Measurements from ENCODE around the gene RPS28.

Gene RPS28

DNA sequence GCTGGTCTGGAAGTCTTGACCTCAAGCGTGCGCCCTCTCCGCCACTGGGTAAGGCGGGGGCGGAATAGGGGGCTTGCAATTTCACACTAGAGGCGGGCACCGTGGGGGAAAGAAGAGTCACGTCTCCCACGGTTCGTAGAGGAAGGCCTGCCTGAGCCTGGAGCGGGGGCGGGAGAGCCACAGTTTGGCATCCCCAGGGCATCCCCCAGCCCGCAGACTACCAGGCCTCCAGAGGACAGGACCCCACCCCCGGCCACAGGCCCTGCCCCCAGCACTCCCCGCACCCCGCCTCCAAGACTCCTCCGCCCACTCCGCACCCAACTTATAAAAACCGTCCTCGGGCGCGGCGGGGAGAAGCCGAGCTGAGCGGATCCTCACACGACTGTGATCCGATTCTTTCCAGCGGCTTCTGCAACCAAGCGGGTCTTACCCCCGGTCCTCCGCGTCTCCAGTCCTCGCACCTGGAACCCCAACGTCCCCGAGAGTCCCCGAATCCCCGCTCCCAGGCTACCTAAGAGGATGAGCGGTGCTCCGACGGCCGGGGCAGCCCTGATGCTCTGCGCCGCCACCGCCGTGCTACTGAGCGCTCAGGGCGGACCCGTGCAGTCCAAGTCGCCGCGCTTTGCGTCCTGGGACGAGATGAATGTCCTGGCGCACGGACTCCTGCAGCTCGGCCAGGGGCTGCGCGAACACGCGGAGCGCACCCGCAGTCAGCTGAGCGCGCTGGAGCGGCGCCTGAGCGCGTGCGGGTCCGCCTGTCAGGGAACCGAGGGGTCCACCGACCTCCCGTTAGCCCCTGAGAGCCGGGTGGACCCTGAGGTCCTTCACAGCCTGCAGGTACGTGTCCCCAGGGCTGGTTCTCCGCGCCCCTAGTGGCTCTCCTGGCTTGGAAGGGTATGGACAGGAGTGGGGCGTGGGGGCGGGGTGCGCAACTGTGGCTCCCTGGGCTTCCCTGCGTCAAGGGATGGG lies 42.8 kb downstream of the RPS28 start, which contains the start of gene ANGPTL4:
TSS of gene ANGPTL4 (plus strand) at position 353 of the 969 bp plus-strand sequence. CDS start at position 520, 167 bp downstream.
- Histone ChIP-seq H3K27me3 (ENCODE audit: control insufficient read depth, insufficient read depth, low read length) (peaks cover 37% of the 10 kb centered on the region), H3K9me3 (ENCODE audit: control insufficient read depth, insufficient read depth, low read depth, low read length) (no peaks in the 10 kb centered on the region), H3K9ac (ENCODE audit: low read length) (peak within 1 kb of the TSS; percentile 64), H3K27ac (ENCODE audit: low read depth, low read length) (no peak within 1 kb of the TSS), H3K4me1 (ENCODE audit: control insufficient read depth, insufficient read depth, low read length) (peaks cover 28% of the 10 kb centered on the region), H3K4me3 (ENCODE audit: low read depth, low read length) (peak within 1 kb of the TSS; percentile 68), H3K36me3 (ENCODE audit: control insufficient read depth, insufficient read depth, low read length) (no peaks in the 10 kb centered on the region)

DNA sequence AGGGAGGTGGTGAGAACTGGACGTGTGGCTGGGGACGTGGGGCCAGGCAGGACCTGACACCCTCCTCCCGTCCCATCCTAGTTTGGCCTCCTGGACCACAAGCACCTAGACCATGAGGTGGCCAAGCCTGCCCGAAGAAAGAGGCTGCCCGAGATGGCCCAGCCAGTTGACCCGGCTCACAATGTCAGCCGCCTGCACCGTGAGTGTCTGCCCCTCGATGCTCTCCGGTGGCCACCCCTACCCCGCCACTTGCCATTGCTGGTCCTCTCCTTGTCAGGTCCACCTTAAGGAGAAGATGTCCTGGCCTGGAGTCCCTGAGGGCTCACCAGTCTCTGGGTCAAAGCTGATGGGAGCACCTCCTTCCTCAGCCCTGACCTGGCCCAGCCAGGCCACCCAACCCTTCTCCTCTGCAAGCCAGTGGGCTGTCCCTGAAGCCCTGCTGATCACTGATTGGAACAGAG lies 44.9 kb downstream of the RPS28 start:
- Histone ChIP-seq H3K27me3 (ENCODE audit: control insufficient read depth, insufficient read depth, low read length) (peaks cover 37% of the 10 kb centered on the region), H3K27ac (ENCODE audit: low read depth, low read length) (no peak overlapping the region), H3K9ac (ENCODE audit: low read length) (no peak overlapping the region), H3K4me1 (ENCODE audit: control insufficient read depth, insufficient read depth, low read length) (peaks cover 28% of the 10 kb centered on the region), H3K36me3 (ENCODE audit: control insufficient read depth, insufficient read depth, low read length) (peaks cover 1% of the 10 kb centered on the region; the same call in 1 of the 2 replicates), H3K9me3 (ENCODE audit: control insufficient read depth, insufficient read depth, low read depth, low read length) (no peaks in the 10 kb centered on the region), H3K4me3 (ENCODE audit: low read depth, low read length) (no peak overlapping the region)

DNA sequence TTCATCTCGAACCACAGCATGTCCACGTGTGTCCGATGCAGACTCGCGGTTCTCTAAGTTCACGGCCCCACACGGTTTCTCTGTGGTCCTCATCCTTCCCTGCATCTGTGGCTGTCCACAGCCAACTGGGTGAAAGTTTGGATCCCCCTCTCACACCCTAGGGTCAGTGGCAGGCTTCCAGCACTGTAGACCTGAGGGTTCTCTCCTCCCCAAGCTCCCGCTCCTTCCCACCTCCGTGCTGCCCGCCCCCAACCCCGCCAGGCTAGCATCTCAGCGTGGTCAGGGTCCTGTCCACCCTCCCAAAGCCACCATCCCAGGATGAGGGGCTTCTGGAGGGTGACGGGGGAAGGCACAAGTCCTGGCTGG lies 45.6 kb downstream of the RPS28 start:
- peak overlapping the region; percentile 40 for H3K9ac ChIP-seq (ENCODE audit: low read length)
- H3K4me1 ChIP-seq (ENCODE audit: control insufficient read depth, insufficient read depth, low read length), result peaks cover 31% of the 10 kb centered on the region
- H3K4me3 ChIP-seq (ENCODE audit: low read depth, low read length), result peak overlapping the region; percentile 44; the same call in 1 of the 2 replicates
- peak overlapping the region; percentile 66; the same call in 1 of the 2 replicates for H3K27ac ChIP-seq (ENCODE audit: low read depth, low read length)
- peaks cover 5% of the 10 kb centered on the region; the same call in 1 of the 2 replicates for H3K36me3 ChIP-seq (ENCODE audit: control insufficient read depth, insufficient read depth, low read length)
- no peaks in the 10 kb centered on the region for H3K9me3 ChIP-seq (ENCODE audit: control insufficient read depth, insufficient read depth, low read depth, low read length)
- peaks cover 33% of the 10 kb centered on the region for H3K27me3 ChIP-seq (ENCODE audit: control insufficient read depth, insufficient read depth, low read length)

DNA sequence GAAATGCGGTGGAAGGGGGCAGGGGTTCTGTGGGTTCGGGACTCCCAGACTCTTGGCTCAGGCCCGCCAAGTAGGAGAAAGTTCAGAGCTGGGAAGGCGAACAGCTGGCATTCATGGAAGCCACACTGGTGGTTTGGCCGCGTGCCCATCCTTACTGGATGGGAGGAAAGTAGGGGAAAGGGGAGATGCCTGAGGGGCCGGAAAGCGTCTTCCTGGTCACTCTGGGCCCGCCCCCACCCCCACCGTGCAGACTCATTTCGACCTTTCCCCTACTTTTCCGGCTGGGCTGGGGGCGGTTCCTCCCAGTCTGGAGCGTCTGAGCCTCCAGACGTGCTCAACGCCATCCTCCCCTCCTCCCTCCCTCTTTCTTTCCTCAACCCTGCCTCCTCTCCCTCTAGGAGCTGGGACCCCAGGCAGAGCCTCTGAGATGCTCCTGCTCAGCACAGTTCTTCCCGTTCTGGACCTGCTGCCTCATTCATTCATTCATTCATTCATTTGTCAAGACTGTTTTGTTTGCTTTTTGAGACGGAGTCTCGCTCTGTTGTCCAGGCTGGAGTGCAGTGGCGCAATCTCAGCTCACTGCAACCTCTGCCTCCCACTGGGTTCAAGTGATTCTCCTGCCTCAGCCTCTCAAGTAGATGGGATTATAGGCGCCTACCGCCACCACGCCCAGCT lies 46.2 kb downstream of the RPS28 start:
- H3K4me1 ChIP-seq (ENCODE audit: control insufficient read depth, insufficient read depth, low read length), result peaks cover 31% of the 10 kb centered on the region
- peak overlapping the region; percentile 40 for H3K9ac ChIP-seq (ENCODE audit: low read length)
- H3K4me3 ChIP-seq (ENCODE audit: low read depth, low read length), result peak overlapping the region; percentile 44
- peaks cover 28% of the 10 kb centered on the region for H3K27me3 ChIP-seq (ENCODE audit: control insufficient read depth, insufficient read depth, low read length)
- H3K36me3 ChIP-seq (ENCODE audit: control insufficient read depth, insufficient read depth, low read length), result peaks cover 5% of the 10 kb centered on the region; the same call in 1 of the 2 replicates
- H3K9me3 ChIP-seq (ENCODE audit: control insufficient read depth, insufficient read depth, low read depth, low read length), result no peaks in the 10 kb centered on the region
- H3K27ac ChIP-seq (ENCODE audit: low read depth, low read length), result peak overlapping the region; percentile 66; the same call in 1 of the 2 replicates

DNA sequence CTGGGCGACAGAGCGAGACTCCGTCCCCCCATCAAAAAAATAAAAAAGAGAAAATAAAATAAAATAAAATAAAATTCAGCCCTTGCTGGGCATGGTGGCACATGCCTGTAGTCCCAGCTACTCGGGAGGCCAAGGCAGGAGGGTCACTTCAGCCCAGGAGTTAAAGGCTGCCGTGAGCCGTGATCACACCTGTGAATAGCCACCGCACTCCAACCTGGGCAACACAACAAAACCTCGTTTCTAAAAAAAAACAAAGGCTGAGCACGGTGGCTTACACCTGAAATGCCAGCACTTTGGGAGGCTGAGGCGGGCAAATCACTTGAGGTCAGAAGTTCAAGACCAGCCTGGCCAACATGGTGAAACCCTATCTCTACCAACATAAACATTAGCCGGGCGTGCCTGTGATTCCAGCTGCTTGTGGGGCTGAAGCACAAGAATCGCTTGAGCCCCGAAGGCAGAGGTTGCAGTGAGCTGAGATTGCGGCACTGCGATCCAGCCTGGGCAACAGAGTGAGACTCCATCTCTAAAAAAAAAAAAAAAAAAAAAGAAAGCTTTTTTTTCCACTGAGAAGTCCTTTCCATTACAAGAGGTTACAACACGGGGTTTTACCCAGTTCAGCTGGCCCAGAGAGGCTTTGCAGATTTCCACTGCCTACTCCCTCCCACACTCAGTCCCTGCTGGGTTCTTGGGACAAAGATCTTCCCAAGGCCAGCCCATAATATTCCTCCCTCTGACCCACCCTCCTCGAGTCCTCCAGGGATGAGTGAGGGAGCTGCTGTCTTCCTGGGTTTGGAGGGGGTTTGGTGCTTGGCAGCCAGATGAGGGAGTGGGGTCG lies 49.1 kb downstream of the RPS28 start:
- H3K9me3 ChIP-seq (ENCODE audit: control insufficient read depth, insufficient read depth, low read depth, low read length), result no peaks in the 10 kb centered on the region
- H3K27ac ChIP-seq (ENCODE audit: low read depth, low read length), result no peak overlapping the region
- H3K4me1 ChIP-seq (ENCODE audit: control insufficient read depth, insufficient read depth, low read length), result peaks cover 26% of the 10 kb centered on the region
- H3K27me3 ChIP-seq (ENCODE audit: control insufficient read depth, insufficient read depth, low read length), result peaks cover 12% of the 10 kb centered on the region
- no peak overlapping the region for H3K4me3 ChIP-seq (ENCODE audit: low read depth, low read length)
- H3K9ac ChIP-seq (ENCODE audit: low read length), result no peak overlapping the region
- peaks cover 17% of the 10 kb centered on the region for H3K36me3 ChIP-seq (ENCODE audit: control insufficient read depth, insufficient read depth, low read length)

DNA sequence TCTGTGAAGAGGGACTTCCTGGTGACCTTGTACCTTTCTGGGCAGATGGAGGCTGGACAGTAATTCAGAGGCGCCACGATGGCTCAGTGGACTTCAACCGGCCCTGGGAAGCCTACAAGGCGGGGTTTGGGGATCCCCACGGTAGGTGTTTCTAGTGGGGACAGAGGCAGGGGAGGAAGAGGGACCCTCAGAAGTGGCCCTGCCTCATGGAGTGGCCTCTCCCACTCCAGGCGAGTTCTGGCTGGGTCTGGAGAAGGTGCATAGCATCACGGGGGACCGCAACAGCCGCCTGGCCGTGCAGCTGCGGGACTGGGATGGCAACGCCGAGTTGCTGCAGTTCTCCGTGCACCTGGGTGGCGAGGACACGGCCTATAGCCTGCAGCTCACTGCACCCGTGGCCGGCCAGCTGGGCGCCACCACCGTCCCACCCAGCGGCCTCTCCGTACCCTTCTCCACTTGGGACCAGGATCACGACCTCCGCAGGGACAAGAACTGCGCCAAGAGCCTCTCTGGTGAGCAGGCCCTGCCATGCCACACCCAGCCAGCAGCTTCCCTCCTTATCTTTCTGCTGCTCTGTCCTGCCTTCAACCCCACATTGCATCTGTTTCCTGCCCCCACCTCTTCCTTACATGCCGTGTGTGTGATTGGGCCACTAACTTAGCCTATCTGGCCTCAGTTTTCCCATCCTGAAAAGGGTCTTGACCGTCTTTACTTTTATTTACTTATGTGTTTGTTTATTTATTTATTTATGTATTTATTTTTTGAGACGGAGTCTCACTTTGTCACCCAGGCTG lies 49.9 kb downstream of the RPS28 start:
- Histone ChIP-seq H3K9ac (ENCODE audit: low read length) (no peak overlapping the region), H3K9me3 (ENCODE audit: control insufficient read depth, insufficient read depth, low read depth, low read length) (no peaks in the 10 kb centered on the region), H3K4me3 (ENCODE audit: low read depth, low read length) (no peak overlapping the region), H3K27ac (ENCODE audit: low read depth, low read length) (no peak overlapping the region), H3K4me1 (ENCODE audit: control insufficient read depth, insufficient read depth, low read length) (peaks cover 20% of the 10 kb centered on the region), H3K27me3 (ENCODE audit: control insufficient read depth, insufficient read depth, low read length) (peaks cover 4% of the 10 kb centered on the region), H3K36me3 (ENCODE audit: control insufficient read depth, insufficient read depth, low read length) (peaks cover 17% of the 10 kb centered on the region)

Data from HUES6 (cell line).